Hematopoietic multipotent progenitor cell treated with erythropoietin and hydrocortisone succinate and interleukin-3 and kit ligand, for 4 days (in vitro differentiated cells): Measurements from ENCODE around the gene AKR1C3.
"Not testable (repeated sequence)": the region's sequence is repeated elsewhere in the genome, so short reads cannot be mapped to it uniquely, and the experiment has no call there.

Experiments used
- DNase-seq: peaks from one replicate; pipeline ENCODE4 v3.0.0-alpha.2; 2015

Gene AKR1C3

GRCh38 chr10:5094265-5095205 is at the start of gene AKR1C3:
Gene AKR1C3, plus strand, starts transcription at chr10:5094414. Its CDS starts 31 bp downstream, at chr10:5094445.
- DNase-seq = peak; percentile 90

- no peak for DNase-seq
Measured at GRCh38 chr10:5045095-5045494, 49.1 kb upstream of the AKR1C3 start.

GRCh38 chr10:5046410-5046809 is 47.8 kb upstream of the AKR1C3 start:
- DNase-seq = no peak

- DNase-seq = not testable (repeated sequence)
Measured at GRCh38 chr10:5047055-5047454, 47.2 kb upstream of the AKR1C3 start.

- DNase-seq = no peak
Measured at GRCh38 chr10:5047912-5048628, 46.1 kb upstream of the AKR1C3 start.

- not testable (repeated sequence) for DNase-seq
Measured at GRCh38 chr10:5052951-5053500, 41.2 kb upstream of the AKR1C3 start.

- DNase-seq = peak; percentile 64
Measured at GRCh38 chr10:5054831-5055230, 39.4 kb upstream of the AKR1C3 start.

- DNase-seq = not testable (repeated sequence)
Measured at GRCh38 chr10:5059267-5059666, 34.9 kb upstream of the AKR1C3 start.

- DNase-seq = not testable (repeated sequence)
Measured at GRCh38 chr10:5060791-5061190, 33.4 kb upstream of the AKR1C3 start.

GRCh38 chr10:5064656-5065055 is 29.6 kb upstream of the AKR1C3 start:
- no peak for DNase-seq

GRCh38 chr10:5068274-5068984 is 25.8 kb upstream of the AKR1C3 start:
- no peak for DNase-seq

GRCh38 chr10:5070648-5071410 is 23.4 kb upstream of the AKR1C3 start:
- DNase-seq = no peak

- DNase-seq = peak; percentile 84
Measured at GRCh38 chr10:5071411-5072198, 22.6 kb upstream of the AKR1C3 start.

GRCh38 chr10:5073659-5074058 is 20.6 kb upstream of the AKR1C3 start:
- DNase-seq = no peak

- DNase-seq = no peak
Measured at GRCh38 chr10:5076615-5077014, 17.6 kb upstream of the AKR1C3 start.

- DNase-seq = peak; percentile 67
Measured at GRCh38 chr10:5078547-5079180, 15.6 kb upstream of the AKR1C3 start.

GRCh38 chr10:5079306-5079830 is 14.8 kb upstream of the AKR1C3 start:
- no peak for DNase-seq

GRCh38 chr10:5079836-5080235 is 14.4 kb upstream of the AKR1C3 start:
- no peak for DNase-seq

GRCh38 chr10:5081091-5081490 is 13.1 kb upstream of the AKR1C3 start:
- DNase-seq = no peak

- no peak for DNase-seq
Measured at GRCh38 chr10:5088703-5089261, 5.4 kb upstream of the AKR1C3 start.
